ENCODE results near the gene KIF2C. TPM values are rescaled to one million over a fixed set of nuclear protein-coding genes. Genes with fewer than 3 reads are reported as not detected.

Gene KIF2C
- total RNA-seq, 1 donor from 2014 or later = 28.7 TPM

DNA sequence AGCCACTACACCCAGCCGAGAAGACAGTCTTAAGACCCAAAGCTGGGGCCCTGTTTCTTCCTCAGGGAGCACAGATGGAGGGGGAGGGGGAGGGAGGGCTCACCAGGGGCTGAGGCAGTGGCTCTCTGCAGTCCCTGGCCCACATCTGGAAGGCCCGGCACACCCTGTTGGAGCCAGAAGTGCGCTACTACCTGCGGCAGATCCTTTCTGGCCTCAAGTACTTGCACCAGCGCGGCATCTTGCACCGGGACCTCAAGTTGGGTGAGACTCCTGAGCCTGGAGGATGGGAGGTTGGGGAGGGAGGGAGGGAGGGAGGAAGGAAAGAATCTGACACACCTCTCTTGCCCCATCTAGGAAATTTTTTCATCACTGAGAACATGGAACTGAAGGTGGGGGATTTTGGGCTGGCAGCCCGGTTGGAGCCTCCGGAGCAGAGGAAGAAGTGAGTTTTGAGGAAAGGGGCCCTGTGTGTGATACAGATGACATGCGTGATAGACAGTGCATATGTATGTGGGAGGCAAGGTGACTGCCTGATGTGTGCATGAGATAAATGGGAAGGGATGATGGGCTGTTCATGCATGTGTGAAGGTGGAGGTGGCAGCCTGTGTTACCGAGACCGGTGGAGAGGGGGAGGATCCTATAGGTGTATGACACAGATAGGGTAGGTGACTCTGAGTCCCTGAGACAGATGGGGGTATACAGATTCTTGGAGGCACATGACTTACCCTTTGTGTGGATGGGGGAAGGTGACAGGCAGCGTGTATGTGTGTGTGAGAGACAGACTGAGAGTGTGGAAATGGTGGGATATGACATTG is 62.1 kb downstream of the KIF2C start:
- no peak for DNase-seq (ENCODE audit: low spot score, unreplicated experiment)
- TF ChIP-seq, protein P1, sequence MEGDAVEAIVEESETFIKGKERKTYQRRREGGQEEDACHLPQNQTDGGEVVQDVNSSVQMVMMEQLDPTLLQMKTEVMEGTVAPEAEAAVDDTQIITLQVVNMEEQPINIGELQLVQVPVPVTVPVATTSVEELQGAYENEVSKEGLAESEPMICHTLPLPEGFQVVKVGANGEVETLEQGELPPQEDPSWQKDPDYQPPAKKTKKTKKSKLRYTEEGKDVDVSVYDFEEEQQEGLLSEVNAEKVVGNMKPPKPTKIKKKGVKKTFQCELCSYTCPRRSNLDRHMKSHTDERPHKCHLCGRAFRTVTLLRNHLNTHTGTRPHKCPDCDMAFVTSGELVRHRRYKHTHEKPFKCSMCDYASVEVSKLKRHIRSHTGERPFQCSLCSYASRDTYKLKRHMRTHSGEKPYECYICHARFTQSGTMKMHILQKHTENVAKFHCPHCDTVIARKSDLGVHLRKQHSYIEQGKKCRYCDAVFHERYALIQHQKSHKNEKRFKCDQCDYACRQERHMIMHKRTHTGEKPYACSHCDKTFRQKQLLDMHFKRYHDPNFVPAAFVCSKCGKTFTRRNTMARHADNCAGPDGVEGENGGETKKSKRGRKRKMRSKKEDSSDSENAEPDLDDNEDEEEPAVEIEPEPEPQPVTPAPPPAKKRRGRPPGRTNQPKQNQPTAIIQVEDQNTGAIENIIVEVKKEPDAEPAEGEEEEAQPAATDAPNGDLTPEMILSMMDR (IDR thresholded peaks at IDR 0.05; ENCODE audit: unreplicated experiment) = no peak
- H3K36me3 Mint-ChIP-seq (ENCODE audit: insufficient read depth) = peaks cover 7% of the 10 kb centered on the region
- peak overlapping the region; percentile 72 for H3K4me3 Mint-ChIP-seq (ENCODE audit: low read depth)
- no peaks in the 10 kb centered on the region for H3K9me3 Mint-ChIP-seq (ENCODE audit: low read depth)
- H3K4me1 Mint-ChIP-seq (ENCODE audit: low read depth) = peaks cover 16% of the 10 kb centered on the region
- H3K27ac Mint-ChIP-seq = no peak overlapping the region
- peaks cover 8% of the 10 kb centered on the region for H3K27me3 Mint-ChIP-seq

DNA sequence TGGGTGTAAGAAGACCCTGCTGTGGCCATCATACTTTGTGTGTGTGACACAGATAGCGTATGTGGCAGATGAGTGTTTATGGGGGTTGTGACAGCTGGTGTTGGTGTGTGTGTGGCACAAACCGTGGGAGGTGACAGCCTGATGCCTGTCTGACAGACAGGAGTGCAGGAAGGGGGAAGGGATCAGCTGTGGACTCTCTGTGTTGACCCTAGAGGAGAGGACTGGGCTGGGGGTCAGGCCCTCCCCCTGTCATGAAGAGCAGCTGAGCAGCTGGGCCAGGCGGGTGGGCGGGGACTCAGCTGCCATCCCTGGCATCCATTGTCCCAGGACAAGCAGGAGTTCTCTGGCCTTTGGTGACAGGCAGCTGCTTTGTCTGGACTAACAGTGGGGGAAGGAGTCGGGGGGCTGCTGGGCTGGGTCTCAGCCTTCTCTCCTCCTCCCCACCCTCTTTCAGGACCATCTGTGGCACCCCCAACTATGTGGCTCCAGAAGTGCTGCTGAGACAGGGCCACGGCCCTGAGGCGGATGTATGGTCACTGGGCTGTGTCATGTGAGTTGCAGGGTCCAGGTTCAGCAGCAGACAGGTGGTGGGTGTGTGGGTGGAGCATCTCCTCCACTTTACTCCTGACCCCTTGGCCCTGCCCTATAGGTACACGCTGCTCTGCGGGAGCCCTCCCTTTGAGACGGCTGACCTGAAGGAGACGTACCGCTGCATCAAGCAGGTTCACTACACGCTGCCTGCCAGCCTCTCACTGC is 62.8 kb downstream of the KIF2C start:
- Mint-ChIP-seq H3K27ac (peak overlapping the region; percentile 73), H3K27me3 (peaks cover 8% of the 10 kb centered on the region), H3K4me3 (ENCODE audit: low read depth) (peak overlapping the region; percentile 60), H3K9me3 (ENCODE audit: low read depth) (no peaks in the 10 kb centered on the region), H3K4me1 (ENCODE audit: low read depth) (peaks cover 24% of the 10 kb centered on the region), H3K36me3 (ENCODE audit: insufficient read depth) (peaks cover 7% of the 10 kb centered on the region)
- TF ChIP-seq, protein P1 (IDR thresholded peaks at IDR 0.05; ENCODE audit: unreplicated experiment) = no peak
- no peak for DNase-seq (ENCODE audit: low spot score, unreplicated experiment)

DNA sequence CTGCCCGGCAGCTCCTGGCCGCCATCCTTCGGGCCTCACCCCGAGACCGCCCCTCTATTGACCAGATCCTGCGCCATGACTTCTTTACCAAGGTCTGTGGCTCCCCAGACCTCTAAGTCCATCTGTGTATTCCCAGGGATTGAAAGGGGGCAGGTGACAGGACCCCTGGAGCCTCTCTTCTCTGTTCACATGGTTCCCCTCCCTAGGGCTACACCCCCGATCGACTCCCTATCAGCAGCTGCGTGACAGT is 63.4 kb downstream of the KIF2C start:
- no peak overlapping the region for H3K4me3 Mint-ChIP-seq (ENCODE audit: low read depth)
- no peaks in the 10 kb centered on the region for H3K9me3 Mint-ChIP-seq (ENCODE audit: low read depth)
- DNase-seq (ENCODE audit: low spot score, unreplicated experiment) = no peak
- TF ChIP-seq, protein P1 (IDR thresholded peaks at IDR 0.05; ENCODE audit: unreplicated experiment) = no peak
- peak overlapping the region; percentile 73 for H3K27ac Mint-ChIP-seq
- peaks cover 8% of the 10 kb centered on the region for H3K27me3 Mint-ChIP-seq
- peaks cover 29% of the 10 kb centered on the region for H3K4me1 Mint-ChIP-seq (ENCODE audit: low read depth)
- H3K36me3 Mint-ChIP-seq (ENCODE audit: insufficient read depth) = peaks cover 7% of the 10 kb centered on the region

DNA sequence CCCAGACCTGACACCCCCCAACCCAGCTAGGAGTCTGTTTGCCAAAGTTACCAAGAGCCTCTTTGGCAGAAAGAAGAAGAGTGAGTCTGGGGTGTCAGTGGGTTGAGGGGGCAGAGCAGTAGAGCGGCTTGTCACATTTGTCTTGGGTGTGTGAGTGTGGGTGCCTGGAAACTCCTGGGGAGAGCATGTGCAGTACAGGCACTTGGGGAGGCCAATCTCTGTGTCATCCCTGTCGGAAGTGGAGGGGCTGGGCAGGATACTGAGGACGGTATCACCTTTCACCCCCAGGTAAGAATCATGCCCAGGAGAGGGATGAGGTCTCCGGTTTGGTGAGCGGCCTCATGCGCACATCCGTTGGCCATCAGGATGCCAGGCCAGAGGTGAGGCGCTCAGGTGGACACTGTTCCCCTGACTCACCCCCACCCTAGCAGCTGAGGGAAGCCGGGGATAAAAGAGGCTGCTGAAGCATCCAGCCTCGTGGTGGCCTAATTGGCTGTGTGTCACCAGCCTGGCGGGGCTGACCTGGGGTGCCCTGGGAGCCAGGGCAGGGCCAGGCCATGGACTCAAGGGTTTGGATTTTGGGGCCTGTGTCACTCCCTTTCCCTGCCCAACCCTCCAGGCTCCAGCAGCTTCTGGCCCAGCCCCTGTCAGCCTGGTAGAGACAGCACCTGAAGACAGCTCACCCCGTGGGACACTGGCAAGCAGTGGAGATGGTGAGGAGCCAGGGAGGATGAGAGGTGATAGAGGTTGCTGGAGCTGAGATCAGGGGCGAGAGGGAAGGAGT is 63.9 kb downstream of the KIF2C start:
- Mint-ChIP-seq H3K4me3 (ENCODE audit: low read depth) (no peak overlapping the region), H3K27me3 (peaks cover 8% of the 10 kb centered on the region), H3K9me3 (ENCODE audit: low read depth) (no peaks in the 10 kb centered on the region), H3K36me3 (ENCODE audit: insufficient read depth) (peaks cover 7% of the 10 kb centered on the region), H3K27ac (peak overlapping the region; percentile 73), H3K4me1 (ENCODE audit: low read depth) (peaks cover 33% of the 10 kb centered on the region)
- DNase-seq (ENCODE audit: low spot score, unreplicated experiment) = no peak
- TF ChIP-seq, protein P1 (IDR thresholded peaks at IDR 0.05; ENCODE audit: unreplicated experiment) = no peak

Measured in progenitor cell of endocrine pancreas (in vitro differentiated cells).